ENCODE data around the gene SEMA6A. TPM values are rescaled to one million over a fixed set of nuclear protein-coding genes. Genes with fewer than 3 reads are reported as not detected.

The SEMA6A gene, protein sequence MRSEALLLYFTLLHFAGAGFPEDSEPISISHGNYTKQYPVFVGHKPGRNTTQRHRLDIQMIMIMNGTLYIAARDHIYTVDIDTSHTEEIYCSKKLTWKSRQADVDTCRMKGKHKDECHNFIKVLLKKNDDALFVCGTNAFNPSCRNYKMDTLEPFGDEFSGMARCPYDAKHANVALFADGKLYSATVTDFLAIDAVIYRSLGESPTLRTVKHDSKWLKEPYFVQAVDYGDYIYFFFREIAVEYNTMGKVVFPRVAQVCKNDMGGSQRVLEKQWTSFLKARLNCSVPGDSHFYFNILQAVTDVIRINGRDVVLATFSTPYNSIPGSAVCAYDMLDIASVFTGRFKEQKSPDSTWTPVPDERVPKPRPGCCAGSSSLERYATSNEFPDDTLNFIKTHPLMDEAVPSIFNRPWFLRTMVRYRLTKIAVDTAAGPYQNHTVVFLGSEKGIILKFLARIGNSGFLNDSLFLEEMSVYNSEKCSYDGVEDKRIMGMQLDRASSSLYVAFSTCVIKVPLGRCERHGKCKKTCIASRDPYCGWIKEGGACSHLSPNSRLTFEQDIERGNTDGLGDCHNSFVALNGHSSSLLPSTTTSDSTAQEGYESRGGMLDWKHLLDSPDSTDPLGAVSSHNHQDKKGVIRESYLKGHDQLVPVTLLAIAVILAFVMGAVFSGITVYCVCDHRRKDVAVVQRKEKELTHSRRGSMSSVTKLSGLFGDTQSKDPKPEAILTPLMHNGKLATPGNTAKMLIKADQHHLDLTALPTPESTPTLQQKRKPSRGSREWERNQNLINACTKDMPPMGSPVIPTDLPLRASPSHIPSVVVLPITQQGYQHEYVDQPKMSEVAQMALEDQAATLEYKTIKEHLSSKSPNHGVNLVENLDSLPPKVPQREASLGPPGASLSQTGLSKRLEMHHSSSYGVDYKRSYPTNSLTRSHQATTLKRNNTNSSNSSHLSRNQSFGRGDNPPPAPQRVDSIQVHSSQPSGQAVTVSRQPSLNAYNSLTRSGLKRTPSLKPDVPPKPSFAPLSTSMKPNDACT
- 0.01 TPM in 1 of 2 replicates, not detected in the other for polyA plus RNA-seq (2011; rRNA removed)
- polyA plus RNA-seq (2012; cell fraction: cytosol; rRNA removed) = not detected in 2 replicates
- not detected in 2 replicates for polyA plus RNA-seq (2012; cell fraction: nucleus; rRNA removed)
- not detected in 3 replicates for polyA plus RNA-seq (2017; fragmentation: RNase III; extraction: RNeasy Plus Mini Kit Qiagen cat#74134 plus additional on column Dnase treatment)
- polyA minus RNA-seq (2011; rRNA and poly(A)+ RNA removed) = not detected in 2 replicates

DNA sequence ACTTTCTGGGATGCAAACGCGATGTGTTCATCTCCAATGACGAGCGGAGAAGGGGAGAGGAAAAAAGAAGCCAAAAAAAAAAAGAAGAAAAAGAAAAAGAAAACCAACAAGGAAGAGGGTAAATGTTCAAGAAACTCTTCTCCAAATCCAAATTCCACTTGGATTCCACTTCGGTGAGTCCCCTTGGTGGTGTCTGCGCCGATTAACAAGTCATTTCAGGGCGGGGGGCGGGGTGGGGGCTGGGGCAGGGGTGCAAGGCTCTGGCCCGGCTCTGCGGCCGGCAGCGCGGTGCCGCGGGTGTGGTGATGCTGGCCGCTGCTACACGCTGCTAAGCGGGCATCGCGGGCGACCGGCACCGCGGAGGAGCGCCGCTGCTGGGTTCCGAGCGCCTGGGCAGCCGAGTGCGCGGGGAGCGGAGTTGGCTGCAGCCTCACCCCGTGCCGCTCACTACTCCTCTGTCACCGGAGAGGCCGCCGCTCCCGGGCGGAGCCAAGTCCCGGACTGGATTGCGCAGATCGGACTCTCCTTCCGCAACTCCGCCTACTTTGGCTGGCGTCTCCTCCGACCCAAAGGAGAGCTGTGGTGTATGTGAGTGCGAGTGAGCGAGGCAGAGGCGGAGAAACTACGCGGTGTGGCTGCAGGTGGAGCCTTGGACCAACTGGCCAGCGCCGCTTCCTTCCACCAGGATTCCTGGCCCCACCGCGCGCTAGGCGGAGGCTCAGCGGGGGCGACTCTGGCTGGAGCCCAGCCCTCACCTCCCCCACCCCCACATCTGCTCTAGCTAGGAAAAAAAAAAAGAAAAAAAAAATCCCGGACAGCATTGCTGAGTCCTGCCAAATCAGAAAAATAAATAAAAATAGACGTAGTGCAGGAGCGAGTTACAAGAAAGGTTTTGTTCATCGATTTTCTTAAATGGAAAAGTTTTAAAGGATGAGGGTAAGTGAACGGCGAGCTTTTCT, at the start of gene SEMA6A:
Gene SEMA6A, minus strand, starts transcription at position 457 of the 959 bp plus-strand sequence. CDS start 69,879 bp downstream, outside the sequence.
- Histone ChIP-seq H3K4me3 (peak within 1 kb of the TSS; percentile 52), H3K4me1 (peaks cover 40% of the 10 kb centered on the region), H3K4me2 (peak within 1 kb of the TSS; percentile 99), H3K9me3 (0 out of 3 replicates have a peak, but pooled peaks cover 2% of the 10 kb centered on the region), H3K27ac (0 out of 6 replicates have a peak within 1 kb of the TSS, but pooled peaks of 1 of the 2 experiments have one; percentile 46)
- CTCF ChIA-PET = interaction anchor here (0.7 to 2.2 kb wide), 4 partner anchors 17 to 38 kb away, joined by 3 to 8 read pairs (median 4); no protein-coding TSS in a partner anchor
- DNase-seq (ENCODE audit: low read depth in 1 of 2, low spot score in 1 of 2) (peak; percentile 55 to 82), ATAC-seq (peak; percentile 81 to 89), FAIRE-seq (no peak)
- POLR2A ChIA-PET = no interaction called here
- under 1% methylated on average over 34 of the region's 66 CpGs for WGBS (ENCODE audit: missing lambda C conversion rate)
- TF ChIP-seq HDAC2 (IDR thresholded peaks at IDR 0.05) (0 out of 2 replicates have a peak, but pooled peaks have one; percentile 26), EHF (CRISPR knock-in tag; IDR thresholded peaks at IDR 0.05) (0 out of 2 replicates have a peak, but pooled peaks have one; percentile 20), CTCF (IDR thresholded peaks at IDR 0.05) (no peak), POLR2AphosphoS2 (conservative IDR thresholded peaks at IDR 0.05; ENCODE audit: low read length) (no peak), RCOR1 (IDR thresholded peaks at IDR 0.05; ENCODE audit: low read depth, low read length) (no peak), HOXB13 (CRISPR knock-in tag; IDR thresholded peaks at IDR 0.05; ENCODE audit: low read depth) (no peak), SREBF2 (IDR thresholded peaks at IDR 0.05) (no peak)
- TF ChIP-seq, protein P1, sequence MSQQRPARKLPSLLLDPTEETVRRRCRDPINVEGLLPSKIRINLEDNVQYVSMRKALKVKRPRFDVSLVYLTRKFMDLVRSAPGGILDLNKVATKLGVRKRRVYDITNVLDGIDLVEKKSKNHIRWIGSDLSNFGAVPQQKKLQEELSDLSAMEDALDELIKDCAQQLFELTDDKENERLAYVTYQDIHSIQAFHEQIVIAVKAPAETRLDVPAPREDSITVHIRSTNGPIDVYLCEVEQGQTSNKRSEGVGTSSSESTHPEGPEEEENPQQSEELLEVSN (IDR thresholded peaks at IDR 0.05; ENCODE audit: borderline replicate concordance, low read depth) = 0 out of 2 replicates have a peak, but pooled peaks have one; percentile 34
- TF ChIP-seq, protein P2, sequence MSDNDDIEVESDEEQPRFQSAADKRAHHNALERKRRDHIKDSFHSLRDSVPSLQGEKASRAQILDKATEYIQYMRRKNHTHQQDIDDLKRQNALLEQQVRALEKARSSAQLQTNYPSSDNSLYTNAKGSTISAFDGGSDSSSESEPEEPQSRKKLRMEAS (IDR thresholded peaks at IDR 0.05) = peak; percentile 71

DNA sequence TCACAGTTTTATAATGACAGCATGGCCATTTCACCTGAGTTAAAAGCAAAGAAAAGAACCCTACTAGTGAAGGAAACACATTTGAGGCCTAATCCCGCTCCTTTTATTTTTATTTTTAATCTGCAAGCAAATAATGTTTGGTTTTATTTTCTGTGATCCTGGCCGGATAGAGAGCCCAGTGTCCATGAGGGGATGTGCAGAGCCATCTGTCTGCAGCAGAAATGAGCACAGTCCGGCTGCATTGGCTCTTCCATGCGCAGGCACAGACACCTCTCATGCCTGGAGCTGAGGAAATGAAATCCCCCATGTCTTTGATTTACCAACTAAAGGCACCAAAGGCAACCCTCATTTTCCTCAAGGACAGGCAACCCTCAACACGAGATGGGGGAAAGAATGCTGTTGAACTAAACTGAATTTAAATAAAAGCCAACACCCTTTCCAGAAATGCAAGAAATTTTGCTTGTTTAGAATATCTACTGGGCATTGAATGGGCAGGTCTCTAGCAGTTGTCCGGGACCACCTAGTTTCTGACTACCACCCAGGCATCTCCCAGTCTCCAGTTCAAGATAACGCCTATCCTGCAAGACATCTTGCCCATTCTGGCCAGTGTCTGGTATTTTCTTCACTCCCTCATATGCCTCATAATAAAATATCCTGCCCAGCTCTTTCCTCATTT, 47.9 kb upstream of the SEMA6A start:
- H3K4me1 ChIP-seq = no peaks in the 10 kb centered on the region
- no peak overlapping the region for H3K27ac ChIP-seq
- ChIA-PET CTCF (no interaction called here), POLR2A (no interaction called here)
- DNase-seq (ENCODE audit: low read depth in 1 of 2, low spot score in 1 of 2) (no peak), FAIRE-seq (no peak), ATAC-seq (no peak)
- H3K9me3 ChIP-seq = no peaks in the 10 kb centered on the region
- TF ChIP-seq RARB (CRISPR knock-in tag; IDR thresholded peaks at IDR 0.05) (no peak), GATA3 (IDR thresholded peaks at IDR 0.05; ENCODE audit: borderline replicate concordance) (no peak), ESRRA (IDR thresholded peaks at IDR 0.05; ENCODE audit: borderline replicate concordance, low read length) (no peak), SREBF2 (IDR thresholded peaks at IDR 0.05) (no peak), ELK1 (IDR thresholded peaks at IDR 0.05; ENCODE audit: low read depth, low read length) (no peak), CBX2 (IDR thresholded peaks at IDR 0.05; ENCODE audit: borderline replicate concordance, low read depth) (no peak), PHF8 (IDR thresholded peaks at IDR 0.05; ENCODE audit: borderline replicate concordance, low read depth) (no peak), CEBPB (IDR thresholded peaks at IDR 0.05) (no peak), HOXB13 (CRISPR knock-in tag; IDR thresholded peaks at IDR 0.05; ENCODE audit: low read depth) (no peak), KDM5A (IDR thresholded peaks at IDR 0.05) (no peak), MYC (IDR thresholded peaks at IDR 0.05; ENCODE audit: borderline replicate concordance, low read length) (no peak), SMC3 (IDR thresholded peaks at IDR 0.05) (no peak), NR3C1 (IDR thresholded peaks at IDR 0.05) (no peak)
- TF ChIP-seq, protein P3, sequence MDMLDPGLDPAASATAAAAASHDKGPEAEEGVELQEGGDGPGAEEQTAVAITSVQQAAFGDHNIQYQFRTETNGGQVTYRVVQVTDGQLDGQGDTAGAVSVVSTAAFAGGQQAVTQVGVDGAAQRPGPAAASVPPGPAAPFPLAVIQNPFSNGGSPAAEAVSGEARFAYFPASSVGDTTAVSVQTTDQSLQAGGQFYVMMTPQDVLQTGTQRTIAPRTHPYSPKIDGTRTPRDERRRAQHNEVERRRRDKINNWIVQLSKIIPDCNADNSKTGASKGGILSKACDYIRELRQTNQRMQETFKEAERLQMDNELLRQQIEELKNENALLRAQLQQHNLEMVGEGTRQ (IDR thresholded peaks at IDR 0.05) = no peak
- H3K4me2 ChIP-seq = no peak overlapping the region
- WGBS (ENCODE audit: missing lambda C conversion rate) = 32% methylated on average over 7 of the region's 7 CpGs
- no peak overlapping the region for H3K4me3 ChIP-seq

Measured in A549 (cell line).